ENCODE measurements around the gene AP3S1.

AP3S1 gene

GRCh38 chr5:115941051-115941675 is 99.4 kb downstream of the AP3S1 start:
- no peak for DNase-seq

GRCh38 chr5:115944501-115944900 is 102.8 kb downstream of the AP3S1 start:
- DNase-seq, result no peak

DNA sequence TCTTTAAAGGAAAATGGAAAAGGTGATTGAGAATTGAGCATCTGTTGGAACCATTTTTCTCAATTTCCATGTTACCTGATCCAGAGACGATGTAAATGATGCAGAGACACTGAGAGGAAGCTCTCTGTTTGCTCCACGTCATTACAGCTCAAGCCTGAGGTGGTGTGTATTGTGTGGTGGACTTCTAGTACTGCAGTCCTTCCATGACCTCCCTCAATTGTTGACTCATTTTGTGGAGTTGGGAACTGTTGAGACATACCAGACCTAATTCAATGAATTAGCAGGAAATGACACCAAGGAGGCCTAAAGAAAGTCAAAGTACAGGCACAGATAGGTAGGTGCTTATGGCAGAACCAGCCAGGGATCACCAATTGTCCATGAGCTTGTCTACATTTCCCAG is 104.9 kb downstream of the AP3S1 start:
- no peak for DNase-seq

- no peak for DNase-seq
These were observed 105.5 kb downstream of the AP3S1 start for GRCh38 chr5:115947260-115947659.

GRCh38 chr5:115948091-115948534 is 106.4 kb downstream of the AP3S1 start:
- no peak for DNase-seq

GRCh38 chr5:115949096-115949495 is 107.4 kb downstream of the AP3S1 start:
- DNase-seq, result no peak

DNA sequence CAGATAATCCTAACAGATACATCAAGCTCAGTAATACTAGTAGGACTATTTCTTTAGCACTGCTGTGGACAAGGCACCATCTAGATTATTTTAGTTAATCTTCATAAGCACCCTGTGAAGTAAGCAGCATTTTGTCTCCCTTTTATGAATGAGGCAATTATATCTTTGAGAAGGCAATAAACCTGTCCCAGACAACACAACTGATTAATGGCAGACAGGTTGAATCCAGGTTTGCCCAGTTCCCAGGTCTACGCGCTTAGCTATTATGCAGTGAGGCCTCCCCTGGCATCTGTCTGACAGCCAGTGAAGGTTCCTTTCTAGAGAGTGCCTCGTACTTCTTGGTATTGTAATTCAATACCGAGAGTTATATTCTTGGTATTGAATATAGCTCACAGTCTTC is 110.9 kb downstream of the AP3S1 start:
- no peak for DNase-seq

DNA sequence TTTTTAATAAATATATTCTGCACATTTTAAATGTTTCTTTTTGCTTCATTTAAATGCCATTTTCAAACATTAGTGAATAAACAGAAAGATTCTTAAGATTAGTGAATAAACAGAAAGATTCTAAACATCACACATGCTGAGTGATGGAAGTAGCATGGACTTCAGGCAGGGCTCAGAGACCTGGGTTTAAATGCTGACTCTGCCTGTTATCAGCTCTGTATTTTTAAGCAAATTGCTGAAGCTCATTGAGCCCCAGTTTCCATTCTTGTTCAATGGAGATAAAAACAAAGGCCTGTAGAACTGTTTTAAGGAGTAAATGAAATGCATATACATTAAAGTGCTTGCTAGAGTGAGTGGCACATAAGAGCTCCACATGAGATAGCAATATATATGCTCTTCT is 112.4 kb downstream of the AP3S1 start:
- no peak for DNase-seq

DNA sequence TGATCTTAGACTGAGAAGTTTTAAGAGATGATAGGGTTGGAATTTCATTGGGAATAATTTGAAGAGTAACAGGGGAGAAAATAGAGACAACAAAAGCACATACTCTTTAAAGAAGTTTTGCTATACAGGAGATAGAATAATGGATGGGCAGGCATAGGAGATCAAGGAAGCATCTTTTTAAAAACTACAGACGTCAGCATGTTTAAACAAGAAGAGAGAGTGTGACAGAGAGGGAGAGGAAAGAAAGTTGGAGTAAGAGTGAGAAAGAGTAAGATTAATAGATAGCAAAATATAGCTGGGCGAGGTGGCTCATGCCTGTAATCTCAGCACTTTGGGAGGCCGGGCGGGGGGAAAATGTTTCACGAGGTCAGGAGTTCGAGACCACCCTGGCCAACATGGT is 115.2 kb downstream of the AP3S1 start:
- DNase-seq, result no peak

DNA sequence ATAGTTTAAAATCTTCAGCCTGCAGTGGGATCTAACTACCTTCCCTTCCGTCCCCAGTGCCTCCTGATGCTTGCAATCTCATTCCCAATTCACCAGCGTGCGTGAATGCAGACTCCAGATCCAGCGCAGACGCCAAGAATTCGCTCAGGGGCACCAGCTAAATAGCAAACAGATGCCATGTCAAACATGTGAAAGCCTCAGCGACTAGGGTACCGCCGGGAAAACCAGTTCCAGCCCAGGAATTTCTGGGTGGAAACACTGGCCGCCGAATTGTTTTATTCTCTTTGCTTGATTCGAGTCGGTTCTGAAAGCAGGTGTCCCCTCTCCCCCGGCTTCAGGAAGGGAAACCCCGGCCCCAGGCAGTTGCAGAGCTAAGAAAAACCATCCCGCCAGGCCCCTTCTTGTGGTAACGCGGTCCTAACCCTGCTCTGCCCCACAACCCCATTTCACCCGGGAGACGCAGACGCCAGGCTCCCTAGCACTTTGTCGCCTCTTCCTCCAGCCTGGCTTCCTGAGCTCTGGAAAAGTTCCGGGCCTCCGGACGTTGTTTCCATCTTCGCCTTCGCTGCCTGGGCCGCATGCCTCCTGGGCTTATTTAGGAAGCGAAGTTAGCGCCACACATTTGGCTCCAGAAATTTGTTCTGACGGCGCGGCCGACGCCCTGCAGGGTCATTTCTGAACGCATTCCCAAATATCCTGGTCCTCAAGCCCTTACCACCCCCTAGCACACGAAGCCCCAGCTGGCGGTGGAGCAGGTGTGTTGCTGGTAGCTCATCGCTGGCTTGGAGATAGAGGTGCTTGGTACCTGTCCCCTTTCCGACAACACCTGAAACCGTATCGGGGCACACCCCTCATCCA is 119.9 kb downstream of the AP3S1 start:
- DNase-seq, result peak; percentile 80

GRCh38 chr5:115962239-115962564 is 120.5 kb downstream of the AP3S1 start, which contains the start of gene LVRN:
LVRN (plus strand) TSS chr5:115962475; CDS start chr5:115962618, 143 bp downstream.
- DNase-seq, result no peak

DNA sequence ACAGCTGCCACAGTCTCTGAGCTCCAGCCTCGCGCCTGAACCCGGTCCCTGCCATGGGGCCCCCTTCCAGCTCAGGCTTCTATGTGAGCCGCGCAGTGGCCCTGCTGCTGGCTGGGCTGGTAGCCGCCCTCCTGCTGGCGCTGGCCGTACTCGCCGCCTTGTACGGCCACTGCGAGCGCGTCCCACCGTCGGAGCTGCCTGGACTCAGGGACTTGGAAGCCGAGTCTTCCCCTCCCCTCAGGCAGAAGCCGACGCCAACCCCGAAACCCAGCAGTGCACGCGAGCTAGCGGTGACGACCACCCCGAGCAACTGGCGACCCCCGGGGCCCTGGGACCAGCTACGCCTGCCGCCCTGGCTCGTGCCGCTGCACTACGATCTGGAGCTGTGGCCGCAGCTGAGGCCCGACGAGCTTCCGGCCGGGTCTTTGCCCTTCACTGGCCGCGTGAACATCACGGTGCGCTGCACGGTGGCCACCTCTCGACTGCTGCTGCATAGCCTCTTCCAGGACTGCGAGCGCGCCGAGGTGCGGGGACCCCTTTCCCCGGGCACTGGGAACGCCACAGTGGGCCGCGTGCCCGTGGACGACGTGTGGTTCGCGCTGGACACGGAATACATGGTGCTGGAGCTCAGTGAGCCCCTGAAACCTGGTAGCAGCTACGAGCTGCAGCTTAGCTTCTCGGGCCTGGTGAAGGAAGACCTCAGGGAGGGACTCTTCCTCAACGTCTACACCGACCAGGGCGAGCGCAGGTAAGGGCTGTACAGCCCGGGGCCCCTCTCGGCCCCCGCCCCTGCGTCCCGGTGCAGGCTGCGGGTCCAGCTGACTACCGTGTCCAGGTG is 121.0 kb downstream of the AP3S1 start:
- peak; percentile 64 for DNase-seq

DNA sequence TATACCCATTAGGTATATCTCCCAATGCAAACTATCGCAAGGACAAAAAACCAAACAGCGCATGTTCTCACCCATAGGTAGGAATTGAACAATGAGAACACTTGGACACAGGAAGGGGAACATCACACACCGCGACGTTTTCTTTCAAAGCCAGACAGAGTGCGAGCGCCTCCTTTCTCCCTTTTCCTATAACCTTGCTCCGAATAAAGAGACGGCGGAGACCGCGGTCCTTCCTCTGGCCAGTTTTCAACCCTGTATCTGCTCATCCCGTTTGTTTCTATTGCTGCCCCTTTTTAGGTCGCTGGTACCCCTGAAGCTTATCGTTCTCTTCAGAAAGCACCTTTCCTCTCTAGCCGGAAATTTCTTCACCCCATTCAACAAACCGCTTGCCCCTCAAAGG is 121.8 kb downstream of the AP3S1 start:
- DNase-seq, result no peak

All from islet precursor cell (in vitro differentiated cells).